ENCODE data around the gene CPE.

DNA sequence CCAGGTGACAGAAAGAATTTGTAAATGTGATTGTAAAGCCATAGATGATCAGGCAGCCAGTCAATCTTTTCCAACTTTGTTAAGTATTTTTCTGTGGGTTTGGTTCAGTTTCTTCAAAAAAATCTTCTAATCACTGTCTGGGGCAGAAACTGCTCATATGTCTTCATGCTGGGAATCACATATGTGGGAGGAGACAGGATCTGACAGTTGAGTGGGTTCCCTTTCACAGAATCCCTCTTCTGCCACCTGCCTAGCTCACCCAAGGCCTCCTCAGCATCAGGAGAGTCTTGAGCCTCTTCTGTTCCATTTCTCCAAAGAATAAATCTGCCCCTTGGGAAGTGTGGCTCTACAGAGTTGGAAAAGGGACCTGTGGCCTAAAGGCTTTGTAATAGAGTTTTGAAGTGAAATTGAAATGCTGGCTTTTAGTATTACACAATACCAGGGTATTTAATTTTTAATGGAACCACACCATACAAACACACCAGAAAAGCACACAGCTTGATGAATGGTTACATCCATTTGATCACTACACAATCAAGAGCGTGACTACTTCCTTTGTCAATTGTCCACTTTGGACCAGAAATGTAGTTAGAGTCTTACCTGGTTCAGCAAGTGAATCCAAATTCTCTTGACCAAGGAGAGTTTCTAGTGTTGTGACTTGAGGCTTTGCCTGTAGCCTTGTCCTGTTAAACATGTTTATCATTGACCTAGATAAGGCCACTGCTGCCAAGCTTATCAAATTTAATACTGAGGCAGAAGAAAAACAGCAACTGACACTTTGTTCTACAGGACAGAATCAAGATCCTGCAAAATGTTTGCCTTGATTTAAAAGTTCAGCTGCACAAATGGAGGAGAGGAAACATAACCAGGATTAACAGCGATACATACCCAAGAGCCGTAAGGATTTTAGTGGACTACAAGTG, 30.9 kb upstream of the CPE start:
- no peak for TF ChIP-seq EP300 (IDR thresholded peaks at IDR 0.05)
- TF ChIP-seq, protein P1, sequence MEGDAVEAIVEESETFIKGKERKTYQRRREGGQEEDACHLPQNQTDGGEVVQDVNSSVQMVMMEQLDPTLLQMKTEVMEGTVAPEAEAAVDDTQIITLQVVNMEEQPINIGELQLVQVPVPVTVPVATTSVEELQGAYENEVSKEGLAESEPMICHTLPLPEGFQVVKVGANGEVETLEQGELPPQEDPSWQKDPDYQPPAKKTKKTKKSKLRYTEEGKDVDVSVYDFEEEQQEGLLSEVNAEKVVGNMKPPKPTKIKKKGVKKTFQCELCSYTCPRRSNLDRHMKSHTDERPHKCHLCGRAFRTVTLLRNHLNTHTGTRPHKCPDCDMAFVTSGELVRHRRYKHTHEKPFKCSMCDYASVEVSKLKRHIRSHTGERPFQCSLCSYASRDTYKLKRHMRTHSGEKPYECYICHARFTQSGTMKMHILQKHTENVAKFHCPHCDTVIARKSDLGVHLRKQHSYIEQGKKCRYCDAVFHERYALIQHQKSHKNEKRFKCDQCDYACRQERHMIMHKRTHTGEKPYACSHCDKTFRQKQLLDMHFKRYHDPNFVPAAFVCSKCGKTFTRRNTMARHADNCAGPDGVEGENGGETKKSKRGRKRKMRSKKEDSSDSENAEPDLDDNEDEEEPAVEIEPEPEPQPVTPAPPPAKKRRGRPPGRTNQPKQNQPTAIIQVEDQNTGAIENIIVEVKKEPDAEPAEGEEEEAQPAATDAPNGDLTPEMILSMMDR (IDR thresholded peaks at IDR 0.05), result no peak
- no peak for TF ChIP-seq POLR2AphosphoS5 (IDR thresholded peaks at IDR 0.05)
